LHCN-M2 (cell line): ENCODE measurements around the gene ARHGAP26. TPM values are rescaled to one million over a fixed set of nuclear protein-coding genes. Genes with fewer than 3 reads are reported as not detected.
A peak's percentile ranks its signal among the peaks of the same experiment; 100 is the strongest.

Experiments
- DNase-seq: peaks from one replicate; pipeline ENCODE4 v3.0.0-alpha.2; 2012; ENCODE audit warnings: low read depth
- total RNA-seq: library from RNA; depleted of rRNA; stranded (reverse); fragments of >200 nt; gene quantifications from 2 replicates; pipeline ENCODE4 v1.2.3, GENCODE V29; 2014

The ARHGAP26 gene
- total RNA-seq, 1 experiment from 2014 or later = 1.0 TPM

GRCh38 chr5:142748568-142749249 is 21.5 kb upstream of the ARHGAP26 start:
- DNase-seq = no peak

GRCh38 chr5:142749321-142749720 is 20.9 kb upstream of the ARHGAP26 start:
- DNase-seq = peak; percentile 71

- peak; percentile 15 for DNase-seq
Observed at GRCh38 chr5:142753116-142753631, 17.0 kb upstream of the ARHGAP26 start.

- no peak for DNase-seq
Observed at GRCh38 chr5:142754031-142754430, 16.1 kb upstream of the ARHGAP26 start.

- no peak for DNase-seq
Observed at GRCh38 chr5:142756576-142756975, 13.6 kb upstream of the ARHGAP26 start.

GRCh38 chr5:142757564-142757963 is 12.6 kb upstream of the ARHGAP26 start:
- no peak for DNase-seq

- no peak for DNase-seq
Observed at GRCh38 chr5:142758062-142758795, 11.9 kb upstream of the ARHGAP26 start.

- no peak for DNase-seq
Observed at GRCh38 chr5:142758796-142759145, 11.4 kb upstream of the ARHGAP26 start.

GRCh38 chr5:142763701-142764100 is 6.5 kb upstream of the ARHGAP26 start:
- DNase-seq = no peak

GRCh38 chr5:142767178-142767577 is 3.0 kb upstream of the ARHGAP26 start:
- no peak for DNase-seq

- no peak for DNase-seq
Observed at GRCh38 chr5:142767911-142768310, 2.3 kb upstream of the ARHGAP26 start.

GRCh38 chr5:142769251-142769792 is 855 bp upstream of the ARHGAP26 start:
- DNase-seq = no peak

- DNase-seq = peak; percentile 20
Observed at GRCh38 chr5:142770650-142771609, 753 bp downstream of the ARHGAP26 start.

GRCh38 chr5:142771666-142772065 is 1.5 kb downstream of the ARHGAP26 start:
- DNase-seq = no peak

GRCh38 chr5:142772446-142773293 is 2.5 kb downstream of the ARHGAP26 start:
- DNase-seq = no peak

- DNase-seq = no peak
Observed at GRCh38 chr5:142777099-142777498, 6.9 kb downstream of the ARHGAP26 start.

GRCh38 chr5:142777850-142778249 is 7.7 kb downstream of the ARHGAP26 start:
- no peak for DNase-seq

GRCh38 chr5:142779163-142779840 is 9.1 kb downstream of the ARHGAP26 start:
- DNase-seq = peak; percentile 41

GRCh38 chr5:142780871-142781270 is 10.7 kb downstream of the ARHGAP26 start:
- no peak for DNase-seq

GRCh38 chr5:142782976-142783530 is 12.9 kb downstream of the ARHGAP26 start:
- no peak for DNase-seq
